HL-60 (cell line): Measurements from ENCODE around the gene ZNF521.

Experiments used
- DNase-seq, 2 experiments: peaks; one replicate each; pipeline ENCODE4 v3.0.0-alpha.2; 2010 to 2020; ENCODE audit warnings: low read depth in 1 of 2, low spot score in 1 of 2
- H3K27ac ChIP-seq: fragments of 250-450 bp; sonication (Bioruptor Pico); replicated peaks from 2 replicates; pipeline ENCODE4 v1.5.1; 2020; ENCODE audit warnings: mild to moderate bottlenecking, moderate library complexity
- H3K27me3 ChIP-seq: fragments of 250-450 bp; sonication (Bioruptor Pico); 2 replicates; pipeline ENCODE4 v1.5.1; 2021; ENCODE audit warnings: mild to moderate bottlenecking, moderate library complexity; ENCODE audit not compliant: insufficient read depth, poor library complexity, severe bottlenecking
- H3K4me3 ChIP-seq: replicated peaks from 2 replicates; pipeline ENCODE4 v1.5.1; 2011; ENCODE audit warnings: mild to moderate bottlenecking, control low read depth, low read length; ENCODE audit not compliant: insufficient read depth
- CTCF ChIP-seq: IDR thresholded peaks from one replicate; pipeline ENCODE4 v1.5.1; 2011; ENCODE audit warnings: low read length, control low read depth, inconsistent platforms; ENCODE audit not compliant: insufficient read depth
- GABPA ChIP-seq: IDR thresholded peaks from 2 replicates; pipeline ENCODE4 v1.6.1; 2012; ENCODE audit warnings: low read depth
- POLR2AphosphoS5 ChIP-seq: IDR thresholded peaks from 2 replicates; pipeline ENCODE4 v1.6.1; 2012; ENCODE audit warnings: low read depth
- SPI1 ChIP-seq: IDR thresholded peaks from 2 replicates; pipeline ENCODE4 v1.6.1; 2012; ENCODE audit warnings: low read depth, mild to moderate bottlenecking, borderline replicate concordance
- TF ChIP-seq, protein P1 (sequence below): IDR thresholded peaks from 2 replicates; pipeline ENCODE4 v1.6.1; 2012; ENCODE audit warnings: low read depth; ENCODE audit not compliant: insufficient replicate concordance

Gene ZNF521

DNA sequence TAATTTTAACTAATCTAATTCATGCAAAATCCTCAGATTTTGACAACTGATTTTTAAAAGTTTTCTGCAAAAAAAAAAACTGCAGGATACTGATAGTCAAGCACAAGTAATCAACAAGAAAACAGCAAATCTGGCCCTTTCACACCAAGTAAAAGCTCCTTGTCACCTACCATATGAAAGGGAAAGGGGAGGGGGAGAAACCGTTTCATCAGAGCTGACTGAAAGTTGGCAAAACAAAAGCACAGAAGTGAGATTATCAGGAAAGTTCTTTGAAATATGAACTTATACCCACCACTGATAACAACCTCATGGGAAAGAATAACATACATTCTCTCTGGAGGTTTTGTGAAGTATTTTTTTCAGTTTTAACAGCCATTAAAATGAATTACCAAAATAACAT lies 38.7 kb downstream of the ZNF521 start:
- Histone ChIP-seq H3K27me3 (no peaks in the 10 kb centered on the region), H3K4me3 (no peak overlapping the region), H3K27ac (no peak overlapping the region)
- TF ChIP-seq, protein P1, sequence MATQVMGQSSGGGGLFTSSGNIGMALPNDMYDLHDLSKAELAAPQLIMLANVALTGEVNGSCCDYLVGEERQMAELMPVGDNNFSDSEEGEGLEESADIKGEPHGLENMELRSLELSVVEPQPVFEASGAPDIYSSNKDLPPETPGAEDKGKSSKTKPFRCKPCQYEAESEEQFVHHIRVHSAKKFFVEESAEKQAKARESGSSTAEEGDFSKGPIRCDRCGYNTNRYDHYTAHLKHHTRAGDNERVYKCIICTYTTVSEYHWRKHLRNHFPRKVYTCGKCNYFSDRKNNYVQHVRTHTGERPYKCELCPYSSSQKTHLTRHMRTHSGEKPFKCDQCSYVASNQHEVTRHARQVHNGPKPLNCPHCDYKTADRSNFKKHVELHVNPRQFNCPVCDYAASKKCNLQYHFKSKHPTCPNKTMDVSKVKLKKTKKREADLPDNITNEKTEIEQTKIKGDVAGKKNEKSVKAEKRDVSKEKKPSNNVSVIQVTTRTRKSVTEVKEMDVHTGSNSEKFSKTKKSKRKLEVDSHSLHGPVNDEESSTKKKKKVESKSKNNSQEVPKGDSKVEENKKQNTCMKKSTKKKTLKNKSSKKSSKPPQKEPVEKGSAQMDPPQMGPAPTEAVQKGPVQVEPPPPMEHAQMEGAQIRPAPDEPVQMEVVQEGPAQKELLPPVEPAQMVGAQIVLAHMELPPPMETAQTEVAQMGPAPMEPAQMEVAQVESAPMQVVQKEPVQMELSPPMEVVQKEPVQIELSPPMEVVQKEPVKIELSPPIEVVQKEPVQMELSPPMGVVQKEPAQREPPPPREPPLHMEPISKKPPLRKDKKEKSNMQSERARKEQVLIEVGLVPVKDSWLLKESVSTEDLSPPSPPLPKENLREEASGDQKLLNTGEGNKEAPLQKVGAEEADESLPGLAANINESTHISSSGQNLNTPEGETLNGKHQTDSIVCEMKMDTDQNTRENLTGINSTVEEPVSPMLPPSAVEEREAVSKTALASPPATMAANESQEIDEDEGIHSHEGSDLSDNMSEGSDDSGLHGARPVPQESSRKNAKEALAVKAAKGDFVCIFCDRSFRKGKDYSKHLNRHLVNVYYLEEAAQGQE = no peak
- TF ChIP-seq POLR2AphosphoS5 (no peak), SPI1 (no peak), CTCF (no peak), GABPA (no peak)
- DNase-seq = no peak

DNA sequence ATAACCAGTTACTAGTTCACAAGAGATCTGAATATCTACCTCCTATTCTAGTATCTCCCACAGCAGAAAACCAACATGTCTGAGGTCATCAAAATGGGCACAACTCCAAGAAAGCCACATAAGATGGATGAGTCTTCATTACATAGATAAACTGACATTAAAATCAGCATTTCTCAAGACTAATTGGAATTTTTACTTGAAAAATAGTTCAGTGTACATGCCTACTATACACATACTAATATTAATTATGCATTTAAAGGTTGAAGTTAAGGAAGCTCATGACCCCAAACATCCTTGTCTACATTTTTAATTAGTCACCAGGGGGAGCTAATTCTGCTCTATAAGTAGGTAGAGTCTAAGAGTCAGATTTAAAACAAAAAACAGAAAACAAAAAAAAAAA lies 41.9 kb downstream of the ZNF521 start:
- H3K4me3 ChIP-seq = no peak overlapping the region
- TF ChIP-seq CTCF (no peak), POLR2AphosphoS5 (no peak), SPI1 (no peak), GABPA (no peak)
- TF ChIP-seq, protein P1 = no peak
- H3K27ac ChIP-seq = no peak overlapping the region
- DNase-seq = no peak
- H3K27me3 ChIP-seq = no peaks in the 10 kb centered on the region

DNA sequence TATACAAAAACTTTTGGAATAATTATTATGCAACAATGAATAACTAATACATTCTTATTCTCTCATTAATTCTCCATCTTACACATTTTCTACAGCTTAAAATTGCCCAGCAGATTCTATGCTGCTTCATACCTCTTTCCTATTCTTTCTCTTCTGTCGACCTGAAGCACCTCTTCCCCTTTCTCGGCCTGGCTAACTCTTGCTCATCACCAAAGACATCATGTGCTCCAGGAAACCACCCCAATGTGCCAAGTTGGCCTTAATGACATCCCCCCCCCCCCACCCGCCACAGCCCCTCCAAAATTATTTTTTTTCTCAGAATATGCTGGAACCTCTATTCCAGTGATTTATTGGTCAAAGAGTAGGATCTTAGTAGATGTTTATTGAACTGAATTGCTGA lies 43.6 kb downstream of the ZNF521 start:
- no peaks in the 10 kb centered on the region for H3K27me3 ChIP-seq
- TF ChIP-seq SPI1 = no peak
- no peak for TF ChIP-seq GABPA
- no peak for TF ChIP-seq CTCF
- TF ChIP-seq, protein P1 = no peak
- no peak for TF ChIP-seq POLR2AphosphoS5
- H3K27ac ChIP-seq = no peak overlapping the region
- no peak for DNase-seq
- no peak overlapping the region for H3K4me3 ChIP-seq
